NOMO-1 treated with dmso at 0.1 percent for 144 hours (cell line): ENCODE data around the gene AKT3.

ENCODE experiments used
- DNase-seq: peaks from one replicate; lab custom pipeline; 2025; ENCODE audit not compliant: unreplicated experiment; lab: John Stamatoyannopoulos, UW

The AKT3 gene

DNA sequence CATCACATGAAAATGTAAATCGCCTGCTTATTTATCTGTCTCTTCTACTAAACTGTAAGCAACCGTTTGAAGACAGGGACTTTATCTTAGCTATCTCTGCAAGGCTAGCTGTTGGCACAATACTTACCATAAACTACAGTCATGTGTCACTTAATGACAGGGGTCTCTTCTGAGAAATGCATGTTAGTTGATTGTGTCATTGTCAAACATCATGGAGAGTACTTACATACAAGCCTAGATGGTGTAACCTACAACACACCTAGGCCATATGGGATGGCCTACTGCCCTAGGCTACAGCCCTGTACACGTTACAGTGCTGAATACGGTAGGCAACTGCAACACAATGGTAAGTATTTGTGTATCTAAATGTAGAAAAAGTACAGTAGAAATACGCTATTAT, 326.3 kb downstream of the AKT3 start:
- no peak for DNase-seq

DNA sequence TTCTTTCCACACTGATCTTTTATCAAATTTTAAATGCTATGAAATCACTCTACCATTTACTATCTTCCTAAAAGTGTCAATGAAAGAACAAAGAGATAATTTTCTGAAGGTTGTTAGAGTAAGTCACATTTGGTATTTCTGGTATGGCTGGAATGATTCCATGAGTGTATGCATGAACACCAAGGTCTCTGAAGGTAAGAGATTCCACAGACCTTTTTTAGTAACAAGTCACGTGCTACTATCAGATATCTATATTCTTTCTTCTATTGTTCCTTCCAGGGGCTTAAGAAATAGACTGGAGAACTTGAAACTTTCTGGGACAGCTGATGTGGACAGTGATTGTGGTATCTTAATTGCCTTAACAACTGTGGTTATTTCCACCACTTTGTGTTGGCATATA, 329.2 kb downstream of the AKT3 start:
- no peak for DNase-seq

DNA sequence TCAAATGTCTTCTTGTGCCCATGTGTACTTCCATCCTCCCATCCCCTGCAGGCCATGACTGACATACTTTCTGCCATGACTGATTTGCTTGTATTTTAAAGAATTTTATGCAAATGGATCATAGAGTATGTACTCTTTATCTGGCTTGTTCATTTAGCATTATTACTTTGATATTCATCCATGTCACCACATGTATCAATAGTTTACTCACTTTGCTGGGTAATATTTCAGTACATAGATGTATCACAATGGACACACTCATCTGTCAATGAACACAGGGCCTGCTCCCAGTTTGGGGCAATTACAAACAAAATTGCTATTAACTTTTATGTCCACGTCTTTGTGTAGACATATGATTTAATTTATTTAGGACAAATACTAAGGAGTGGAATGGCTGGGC, 335.1 kb downstream of the AKT3 start:
- no peak for DNase-seq

DNA sequence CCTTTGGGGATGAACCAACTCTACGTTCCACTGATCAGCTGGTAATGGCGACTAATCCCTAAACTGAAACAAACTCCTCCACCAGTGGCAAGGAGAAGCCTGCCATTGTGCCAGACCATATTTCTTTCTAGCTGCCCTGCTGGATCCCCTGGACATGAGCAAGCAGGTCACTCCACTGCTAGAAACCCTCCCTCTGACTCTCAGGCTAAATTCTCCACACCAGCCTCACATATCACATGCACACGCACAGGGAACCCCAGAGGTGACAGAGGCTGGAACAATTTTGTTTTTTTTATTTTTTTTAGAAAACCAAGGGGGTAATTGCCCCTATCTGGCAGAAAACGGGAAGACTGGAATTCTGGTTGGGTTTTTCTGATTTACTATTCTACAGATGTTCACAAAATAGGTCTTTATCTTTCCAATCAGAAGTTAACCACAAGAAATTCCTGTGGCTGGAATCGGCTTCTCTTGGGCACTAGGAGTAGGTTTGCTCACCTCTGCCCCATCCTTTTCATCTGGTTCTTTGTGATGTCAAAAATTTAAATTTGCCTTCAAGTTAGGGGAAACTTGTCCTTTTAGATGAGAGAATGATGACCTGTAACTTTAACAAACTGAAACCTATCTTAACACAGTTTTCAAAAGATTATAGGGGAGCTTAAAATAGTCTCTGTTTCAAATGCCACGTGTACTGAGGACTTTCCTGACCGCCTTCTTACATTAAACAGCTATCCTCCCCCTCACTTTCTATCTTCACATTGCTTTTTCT, 336.1 kb downstream of the AKT3 start:
- DNase-seq = no peak

DNA sequence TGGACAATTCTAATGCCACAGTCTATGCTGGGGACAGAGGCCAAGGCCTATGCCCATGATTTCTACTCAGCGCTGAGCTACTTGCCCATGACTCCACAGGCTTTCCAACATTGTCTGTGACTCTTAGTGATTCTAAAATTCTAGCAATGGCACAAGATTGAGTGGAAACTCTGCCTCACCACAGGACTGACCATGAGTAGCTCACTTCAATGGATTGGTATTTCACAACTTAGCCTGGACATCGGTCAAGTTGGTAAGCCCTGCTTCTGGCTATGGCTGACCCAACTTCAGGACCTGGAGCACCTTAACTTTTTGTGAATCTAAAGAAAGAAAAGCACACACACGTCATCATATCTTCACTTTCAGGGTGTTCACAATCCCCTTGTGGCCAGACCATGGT, 339.1 kb downstream of the AKT3 start:
- no peak for DNase-seq

DNA sequence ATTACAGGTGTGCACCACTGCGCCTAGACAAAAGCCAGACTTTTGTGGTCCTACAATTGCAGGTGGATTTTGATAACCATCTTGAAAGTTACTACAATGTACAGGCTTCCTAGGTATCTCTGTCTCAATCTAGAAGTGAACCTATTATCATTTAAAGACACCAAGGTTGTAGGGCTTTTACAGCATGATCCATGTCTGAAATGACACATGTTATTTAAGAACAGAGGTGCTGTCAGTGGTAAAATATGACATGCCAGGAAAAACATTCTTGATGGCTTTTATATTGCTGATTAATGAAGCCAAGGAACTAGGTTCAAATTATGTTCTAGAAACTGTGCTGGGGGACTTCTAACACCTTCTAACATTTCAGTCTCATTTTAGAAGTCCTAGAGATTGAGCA, 341.1 kb downstream of the AKT3 start:
- DNase-seq = no peak

DNA sequence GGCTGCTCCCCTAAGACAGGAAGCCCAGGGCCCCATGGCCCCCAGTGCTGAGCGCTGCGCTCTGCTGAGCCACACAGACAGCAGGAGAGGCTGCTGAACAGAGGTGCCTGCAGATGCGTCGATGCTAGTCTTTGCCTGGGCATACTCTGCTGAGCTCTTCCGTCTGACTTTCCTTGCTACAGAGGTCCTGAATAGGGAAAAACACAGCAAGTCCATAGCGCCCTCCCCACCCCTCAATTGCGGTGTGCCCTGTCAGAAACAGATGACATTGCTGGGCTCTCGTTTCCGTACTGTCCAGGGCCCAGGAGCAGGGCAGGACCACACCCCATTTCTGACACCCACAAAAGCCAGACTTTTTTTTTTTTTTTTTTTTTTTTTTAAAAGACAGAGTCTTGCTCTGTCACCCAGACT, 341.7 kb downstream of the AKT3 start:
- no peak for DNase-seq

DNA sequence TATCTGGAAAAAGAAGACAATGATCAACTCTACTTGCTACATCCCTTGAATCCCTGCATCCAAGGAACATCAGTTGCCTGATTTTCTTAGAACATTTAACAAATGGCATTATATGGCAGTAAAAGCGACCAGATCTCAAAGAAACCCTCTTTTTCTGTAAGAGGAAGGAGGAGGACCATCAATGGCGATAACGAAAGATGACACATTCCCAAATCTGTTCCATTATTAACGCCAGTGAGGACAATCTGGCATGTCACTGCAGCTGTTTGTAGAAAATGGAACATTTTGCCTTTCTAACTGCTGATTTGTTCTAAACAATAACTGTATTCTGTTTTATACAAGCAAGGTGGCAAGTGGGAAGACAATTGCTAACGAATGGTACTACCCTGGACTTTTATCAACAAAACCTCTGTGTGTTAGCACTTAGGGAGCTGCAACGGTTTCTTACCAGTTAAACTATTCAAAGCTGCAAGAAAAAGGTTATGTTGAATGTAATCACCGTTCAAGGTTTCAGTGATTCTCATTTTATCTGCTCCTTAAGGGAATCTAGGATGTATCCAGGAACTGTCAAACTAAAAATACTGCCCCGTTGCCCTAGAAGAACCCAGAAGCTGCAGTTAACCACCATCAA, 342.3 kb downstream of the AKT3 start:
- DNase-seq = no peak

DNA sequence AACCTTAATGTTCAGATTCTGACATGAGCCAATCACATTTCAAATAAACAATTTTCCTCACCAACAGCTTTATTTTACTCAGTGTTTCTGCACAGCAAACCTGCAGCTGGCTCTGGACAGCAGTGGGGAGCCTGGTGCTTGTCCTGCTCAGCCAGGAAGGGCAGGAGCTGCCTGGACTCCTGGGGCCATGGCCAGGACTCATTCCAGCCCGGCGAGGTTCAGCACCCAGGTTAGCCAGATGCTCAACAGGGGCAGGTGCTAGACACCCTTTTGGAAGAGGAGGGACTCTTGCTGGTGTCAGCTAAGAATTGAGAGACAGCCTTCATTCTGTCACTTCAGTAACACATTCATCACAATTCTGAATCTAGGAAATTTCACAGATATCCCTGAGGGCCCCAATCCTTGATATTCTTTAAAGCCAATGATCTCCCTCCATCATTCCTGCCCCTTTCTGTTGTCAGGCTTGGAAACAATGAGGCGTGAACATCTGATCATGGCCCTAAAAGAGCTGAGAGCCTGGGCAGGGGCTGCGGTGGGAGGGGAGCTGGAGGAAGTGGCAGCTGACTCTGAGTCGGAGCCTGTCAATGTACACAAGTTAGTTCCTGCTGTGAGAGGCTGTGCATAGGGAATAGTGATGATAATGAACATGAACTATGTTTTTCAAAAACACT, 342.9 kb downstream of the AKT3 start:
- no peak for DNase-seq

DNA sequence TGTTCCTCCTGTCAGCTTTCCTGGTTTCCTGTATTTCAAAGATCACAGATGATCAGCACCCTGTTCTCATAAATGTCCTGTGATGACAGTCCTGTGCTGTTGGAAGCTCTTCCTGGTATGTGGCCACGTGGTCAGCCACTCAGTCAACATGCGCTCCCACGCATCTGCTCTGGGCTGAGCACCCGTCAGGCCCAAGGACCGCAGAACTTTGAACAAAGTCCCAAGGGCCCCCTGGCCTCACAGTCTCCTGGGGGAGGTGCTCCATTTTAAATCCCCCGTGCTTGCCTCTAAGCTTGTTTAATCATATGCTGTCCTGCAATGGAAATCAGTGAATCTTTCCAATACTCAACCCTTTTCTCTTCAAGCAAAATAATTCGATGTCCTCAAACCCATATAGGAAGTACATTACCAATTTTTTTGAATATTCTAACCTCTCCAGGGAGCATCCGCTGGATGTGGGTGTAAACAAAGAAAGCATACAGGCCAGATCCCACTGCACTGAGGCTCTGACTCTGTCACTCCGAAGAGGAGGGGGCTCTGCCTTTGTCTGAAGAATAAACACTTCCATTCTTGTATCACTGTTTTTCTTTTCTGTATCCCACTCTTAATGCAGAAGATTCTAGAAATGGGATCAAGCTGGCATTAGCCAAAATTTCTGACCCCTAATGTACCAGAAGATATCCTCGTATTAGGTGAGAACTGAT, 343.9 kb downstream of the AKT3 start:
- no peak for DNase-seq

DNA sequence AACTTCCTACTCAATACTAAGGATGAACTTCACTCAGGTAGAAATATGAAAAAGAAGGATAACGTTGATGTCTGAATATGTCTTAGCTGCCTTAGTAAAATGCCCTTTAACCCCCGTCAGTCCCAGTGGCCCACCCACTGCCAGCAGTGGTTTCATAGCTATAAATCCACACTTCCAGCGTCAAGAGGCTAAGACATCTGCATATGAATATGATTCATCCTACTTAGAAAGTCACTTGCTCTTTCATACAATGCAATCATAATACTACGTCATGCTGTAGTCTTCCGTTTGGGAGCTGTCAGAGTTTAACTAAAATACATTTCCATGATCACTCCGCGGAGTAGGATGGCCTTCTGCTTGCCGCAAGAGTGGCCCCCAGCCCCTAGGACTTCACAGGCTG, 346.9 kb downstream of the AKT3 start:
- no peak for DNase-seq

DNA sequence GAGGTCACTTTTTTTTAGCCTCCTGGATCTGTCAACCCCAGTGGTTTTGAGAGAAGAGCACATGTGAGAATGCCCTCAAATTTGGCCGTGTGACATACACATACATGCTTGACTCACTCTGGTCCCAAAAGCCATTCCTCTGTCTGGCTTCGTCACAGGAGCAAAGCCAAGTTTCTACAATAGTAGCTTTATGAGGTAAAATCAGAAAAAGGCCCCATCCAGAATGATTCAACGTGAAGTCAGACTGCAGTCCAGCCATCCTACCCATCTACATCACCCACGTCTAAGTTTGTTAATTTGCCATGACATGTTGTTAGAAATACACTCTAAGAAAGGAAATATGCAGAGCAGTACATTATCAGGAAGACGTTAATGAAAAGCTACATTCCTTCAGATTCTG, 349.0 kb downstream of the AKT3 start:
- no peak for DNase-seq

DNA sequence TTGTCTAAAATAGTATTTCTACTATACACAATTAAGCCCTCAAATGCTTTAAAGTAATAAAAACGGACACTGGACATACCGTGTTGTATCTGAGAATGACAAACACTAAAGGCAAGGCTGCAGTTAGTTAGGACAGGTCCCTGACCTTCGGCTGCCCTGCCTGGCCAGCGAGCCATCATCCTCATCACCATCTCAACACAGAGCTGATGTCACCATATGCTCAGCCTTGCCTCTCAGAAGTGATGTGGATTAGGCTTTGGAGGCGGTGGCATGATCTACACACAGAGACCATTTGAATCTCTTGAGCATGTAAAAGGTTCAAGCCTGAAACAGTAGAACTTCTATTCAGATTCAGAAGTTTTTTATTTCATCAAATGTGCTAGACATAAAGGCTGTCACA, 349.5 kb downstream of the AKT3 start:
- no peak for DNase-seq

DNA sequence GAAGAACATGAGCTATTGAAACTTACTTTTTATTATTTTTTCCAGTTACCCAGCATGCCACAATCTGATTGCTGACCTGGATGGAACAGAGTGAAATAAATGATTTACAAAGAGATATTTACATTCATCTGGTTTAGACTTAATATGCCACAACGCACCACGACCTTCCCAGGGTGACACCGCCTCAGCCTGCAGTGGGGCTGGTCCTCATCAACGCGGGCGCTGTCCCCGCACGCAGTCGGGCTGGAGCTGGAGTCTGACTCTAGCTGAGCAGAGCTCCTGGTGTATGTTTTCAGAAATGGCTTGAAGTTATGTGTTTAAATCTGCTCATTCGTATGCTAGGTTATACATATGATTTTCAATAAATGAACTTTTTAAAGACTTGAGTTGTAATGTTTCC, 350.3 kb downstream of the AKT3 start:
- no peak for DNase-seq

DNA sequence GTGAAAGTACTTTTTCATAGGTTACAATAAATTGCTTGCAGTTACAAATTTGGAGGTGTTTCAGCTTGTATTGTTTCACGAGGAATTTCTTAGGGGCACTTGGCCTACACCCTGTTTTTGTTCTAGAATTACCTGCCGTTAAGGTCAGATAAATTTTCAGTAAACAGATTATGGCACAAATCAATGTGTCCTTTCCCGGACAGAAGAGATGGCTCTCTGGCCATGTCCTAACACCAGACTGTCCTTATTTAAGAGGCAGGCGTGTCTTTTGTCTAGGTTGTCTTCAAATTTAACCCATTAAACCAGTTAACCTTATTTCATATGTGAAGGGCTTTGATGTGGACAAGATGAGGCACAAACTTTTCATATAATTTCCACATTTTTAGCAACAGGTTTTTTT, 350.8 kb downstream of the AKT3 start:
- DNase-seq = no peak

DNA sequence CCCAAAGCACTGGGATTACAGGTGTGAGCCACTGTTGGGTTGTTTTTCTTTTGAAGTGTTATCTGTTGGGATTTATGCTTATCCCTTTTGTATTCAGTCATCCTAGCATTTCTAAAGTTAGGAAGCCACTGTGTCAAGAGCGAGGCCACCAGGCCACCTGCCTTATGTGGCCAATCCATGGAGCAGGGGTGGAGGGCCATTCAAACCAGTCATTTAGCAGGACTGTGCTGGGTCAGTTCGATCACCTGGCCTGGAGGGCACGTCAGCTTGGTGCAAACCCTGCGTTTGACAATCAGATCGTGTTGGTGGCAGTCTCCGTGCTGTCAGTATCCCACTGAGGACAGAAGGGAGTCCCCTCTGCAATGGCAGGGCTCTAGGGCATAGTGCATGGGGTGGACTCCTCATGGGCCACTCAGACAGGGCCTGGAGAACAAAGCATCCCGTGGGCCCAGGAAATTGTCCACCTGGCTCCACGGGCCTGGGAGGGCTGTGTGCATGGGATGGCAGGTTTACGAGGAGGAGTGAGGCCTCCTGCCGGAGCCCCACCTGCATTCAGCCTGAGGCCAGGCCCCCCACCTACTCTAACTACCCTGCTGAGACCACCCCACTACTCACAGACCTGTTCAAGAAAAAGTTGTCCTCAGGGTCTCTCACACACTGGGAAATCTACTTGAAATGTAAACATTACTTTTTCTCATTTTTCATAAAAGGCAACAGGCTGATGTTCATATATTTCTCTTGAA, 351.9 kb downstream of the AKT3 start:
- DNase-seq = no peak

DNA sequence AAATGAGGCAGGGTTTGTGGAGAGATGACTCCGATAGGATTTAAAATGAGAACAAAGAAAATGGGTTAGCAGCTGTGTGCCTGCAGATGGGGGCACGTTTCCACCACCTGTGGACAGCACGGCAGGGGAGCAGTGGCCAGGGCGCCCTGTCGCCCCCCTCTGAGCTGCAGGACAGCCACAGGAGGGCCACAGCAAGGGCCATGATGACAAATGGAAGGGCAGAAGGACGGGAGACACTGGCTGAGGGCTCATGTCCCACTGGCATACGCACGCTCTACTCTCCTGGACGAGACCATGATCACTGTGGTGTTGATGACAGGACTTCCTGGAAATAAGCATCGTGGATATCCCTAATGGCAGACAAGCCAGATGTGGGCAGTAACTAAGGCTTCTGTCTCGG, 353.2 kb downstream of the AKT3 start:
- no peak for DNase-seq

DNA sequence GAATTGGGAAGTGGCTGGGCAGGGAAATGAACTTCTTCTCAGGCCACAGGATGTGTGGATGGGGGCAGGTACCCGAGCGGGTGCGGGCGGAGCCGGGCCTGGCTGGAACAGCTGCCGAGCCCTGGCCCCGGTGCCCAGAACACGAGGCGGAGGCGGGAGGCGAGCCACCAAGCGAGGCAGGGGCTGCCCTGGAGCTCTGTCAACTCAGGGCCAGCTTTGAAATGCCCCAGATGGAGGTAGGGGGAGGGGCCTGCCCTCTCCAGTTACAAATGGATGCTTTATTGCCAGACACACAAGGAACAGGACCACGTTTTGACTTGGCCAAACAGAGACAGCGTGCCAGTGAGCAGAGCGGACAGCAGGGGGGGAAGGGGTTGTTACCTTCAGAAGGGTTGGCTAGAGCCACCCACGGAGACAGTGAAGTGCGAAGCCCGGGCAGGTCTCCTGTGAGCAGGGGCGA, 353.8 kb downstream of the AKT3 start:
- DNase-seq = no peak

DNA sequence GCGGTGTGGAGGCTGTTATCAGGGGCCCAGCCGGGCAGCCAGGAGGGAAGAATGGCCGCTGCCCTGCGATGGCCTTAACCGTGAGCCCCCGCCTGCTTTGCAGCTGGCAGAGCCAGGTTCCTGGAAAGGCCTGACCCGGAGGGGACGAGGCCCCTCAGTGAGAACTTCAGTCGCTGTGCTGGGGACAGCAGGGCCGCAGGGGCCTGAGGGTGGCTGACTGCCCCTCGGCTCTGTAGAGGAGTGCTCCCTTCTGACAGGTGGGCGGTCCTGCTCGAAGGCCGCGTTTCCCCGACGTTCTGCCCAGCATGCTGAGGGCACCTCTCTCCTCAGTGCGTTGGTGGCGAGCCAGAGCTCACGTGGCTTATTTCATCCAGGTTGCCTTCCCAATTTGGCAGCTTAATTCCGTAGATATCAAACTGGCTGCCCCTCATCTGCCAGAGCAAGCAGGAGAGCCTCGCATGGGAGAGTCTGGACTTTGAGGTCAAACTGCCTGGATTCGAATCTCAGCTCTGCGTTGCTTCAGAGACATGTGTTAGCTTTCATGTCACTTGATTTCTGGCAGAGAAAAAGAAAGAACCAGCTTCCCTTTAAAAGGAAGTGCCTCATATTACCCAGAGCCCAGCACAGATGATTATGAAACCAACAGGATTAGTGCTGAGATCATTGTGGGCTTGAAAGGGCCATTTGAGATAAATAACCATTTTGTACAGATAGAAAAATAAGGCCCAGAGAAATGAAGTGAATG, 354.4 kb downstream of the AKT3 start:
- peak; percentile 63 for DNase-seq

DNA sequence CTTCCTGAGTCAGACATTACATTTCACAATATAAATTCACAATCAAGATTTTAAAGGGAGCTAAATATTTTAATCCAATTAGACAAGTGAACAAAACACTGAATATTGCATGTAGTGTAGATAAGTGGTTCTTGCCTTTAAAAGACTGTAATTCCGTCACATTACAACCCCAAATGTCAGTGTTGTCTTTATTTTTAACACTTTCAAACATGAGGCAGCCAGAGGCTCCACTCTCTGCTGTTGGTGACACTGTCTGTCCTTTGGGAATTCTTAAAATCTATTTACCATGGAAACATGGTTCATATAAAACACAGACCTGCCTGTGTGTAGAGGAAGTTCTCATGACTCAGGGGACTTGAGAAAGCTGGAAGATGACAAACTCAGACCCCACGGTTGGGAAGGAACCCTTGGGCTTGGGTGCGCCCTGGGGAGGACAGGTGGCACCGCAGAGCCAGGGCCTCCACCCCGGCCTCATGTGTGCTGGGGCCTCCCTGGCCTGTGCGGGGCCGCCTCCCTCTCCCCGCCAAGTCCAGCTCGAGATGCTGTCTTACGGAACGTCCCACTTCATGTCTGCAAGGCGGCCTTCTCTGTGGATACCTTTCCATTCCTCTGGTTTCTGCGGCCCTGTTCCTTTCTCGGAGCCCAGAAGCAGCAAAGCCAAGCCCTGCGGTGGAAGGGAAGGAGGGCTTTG, 355.2 kb downstream of the AKT3 start:
- DNase-seq = no peak
